CD14-positive monocyte (primary cell): Measurements from ENCODE around the gene ATPAF2. TPM values are rescaled to one million over a fixed set of nuclear protein-coding genes. Genes with fewer than 3 reads are reported as not detected.

Experiments
- DNase-seq, 3 donors: peaks; one replicate each; pipeline ENCODE4 v3.0.0-alpha.2; 2011 to 2022
- H2AFZ ChIP-seq: 2 replicates; pipeline ENCODE4 v1.6.0; 2012; ENCODE audit warnings: mild to moderate bottlenecking, low read depth, low read length, inconsistent platforms; ENCODE audit not compliant: insufficient read depth, poor library complexity, severe bottlenecking
- H3K27ac ChIP-seq, 2 donors: 1 replicate in 1 of 2; 2 replicates in 1 of 2; pipeline ENCODE4 v1.5.1; 2012 to 2013; ENCODE audit warnings: low read length in 2 of 2, control low read depth in 1 of 2, inconsistent platforms in 1 of 2, low read depth in 1 of 2, mild to moderate bottlenecking in 1 of 2
- H3K27me3 ChIP-seq, 2 donors: one replicate each; pipeline versions ENCODE4 v1.6.0 to v1.6.1; 2011 to 2013; ENCODE audit warnings: low read length in 2 of 2; ENCODE audit not compliant: control insufficient read depth in 2 of 2, insufficient read depth in 2 of 2
- H3K36me3 ChIP-seq, 2 donors: replicated peaks in 1 of 2; 1 replicate in 1 of 2; 2 replicates in 1 of 2; pipeline versions ENCODE4 v1.5.1 to v1.6.1; 2012 to 2013; ENCODE audit warnings: low read length in 2 of 2, control low read depth in 1 of 2, inconsistent platforms in 1 of 2, mild to moderate bottlenecking in 1 of 2; ENCODE audit not compliant: insufficient read depth in 2 of 2, control insufficient read depth in 1 of 2
- H3K4me1 ChIP-seq, 2 donors: 1 replicate in 1 of 2; 2 replicates in 1 of 2; pipeline versions ENCODE4 v1.5.1 to v1.6.1; 2012 to 2013; ENCODE audit warnings: low read length in 2 of 2, control low read depth in 1 of 2, inconsistent platforms in 1 of 2, mild to moderate bottlenecking in 1 of 2, moderate library complexity in 1 of 2; ENCODE audit not compliant: insufficient read depth in 2 of 2, control insufficient read depth in 1 of 2
- H3K4me2 ChIP-seq: replicated peaks from 2 replicates; pipeline ENCODE3; 2012; ENCODE audit warnings: low read length, moderate library complexity, mild to moderate bottlenecking; ENCODE audit not compliant: poor library complexity, severe bottlenecking; ENCODE audit errors: extremely low read depth
- H3K4me3 ChIP-seq, 3 experiments: fragments of 200-600 bp in 1 of 3; sonication (generic) in 1 of 3; replicated peaks in 1 of 3; 1 replicate in 2 of 3; 2 replicates in 1 of 3; pipeline ENCODE4 v1.5.1; 2011 to 2013; ENCODE audit warnings: low read length in 3 of 3, mild to moderate bottlenecking in 3 of 3, control low read depth in 2 of 3, low read depth in 2 of 3, inconsistent platforms in 1 of 3, moderate library complexity in 1 of 3
- H3K79me2 ChIP-seq: 2 replicates; pipeline ENCODE4 v1.6.0; 2012; ENCODE audit warnings: mild to moderate bottlenecking, control low read depth, inconsistent platforms, low read length, moderate library complexity; ENCODE audit not compliant: insufficient read depth
- H3K9ac ChIP-seq: 2 replicates; pipeline ENCODE4 v1.6.0; 2017; ENCODE audit warnings: low read length, mild to moderate bottlenecking; ENCODE audit not compliant: insufficient read depth, poor library complexity, severe bottlenecking
- H3K9me3 ChIP-seq, 2 donors: replicated peaks in 1 of 2; 1 replicate in 1 of 2; 2 replicates in 1 of 2; pipeline versions ENCODE4 v1.5.1 to v1.6.1; 2012 to 2013; ENCODE audit warnings: low read length in 2 of 2, control low read depth in 1 of 2; ENCODE audit not compliant: control insufficient read depth in 1 of 2, insufficient read depth in 1 of 2
- H4K20me1 ChIP-seq: 2 replicates; pipeline ENCODE4 v1.6.0; 2012; ENCODE audit warnings: mild to moderate bottlenecking, low read length, control low read depth, moderate library complexity; ENCODE audit not compliant: insufficient read depth
- H3K27ac Mint-ChIP-seq, 7 donors: one replicate each; pipeline ENCODE4 v1.8.0; 2020; ENCODE audit warnings: mild to moderate bottlenecking in 7 of 7, mixed read lengths in 7 of 7, moderate library complexity in 6 of 7, inconsistent platforms in 2 of 7
- H3K27me3 Mint-ChIP-seq, 3 donors: one replicate each; pipeline ENCODE4 v1.8.0; 2021 to 2022; ENCODE audit warnings: low read depth in 3 of 3, mild to moderate bottlenecking in 3 of 3, mixed read lengths in 3 of 3, moderate library complexity in 3 of 3, inconsistent platforms in 1 of 3
- H3K36me3 Mint-ChIP-seq, 2 donors: one replicate each; pipeline ENCODE4 v1.8.0; 2020; ENCODE audit warnings: mixed read lengths in 2 of 2, inconsistent platforms in 1 of 2, mild to moderate bottlenecking in 1 of 2
- H3K4me1 Mint-ChIP-seq: one replicate; pipeline ENCODE4 v1.8.0; 2020; ENCODE audit warnings: mild to moderate bottlenecking, mixed read lengths
- H3K4me3 Mint-ChIP-seq, 2 donors: one replicate each; pipeline ENCODE4 v1.8.0; 2020; ENCODE audit warnings: mild to moderate bottlenecking in 2 of 2, mixed read lengths in 2 of 2, moderate library complexity in 1 of 2
- H3K9me3 Mint-ChIP-seq, 7 donors: one replicate each; pipeline ENCODE4 v1.8.0; 2020 to 2022; ENCODE audit warnings: mixed read lengths in 7 of 7, mild to moderate bottlenecking in 6 of 7, moderate library complexity in 6 of 7, inconsistent platforms in 2 of 7
- CTCF ChIP-seq: fragments of 200-600 bp; IDR thresholded peaks from one replicate; pipeline ENCODE4 v1.8.0; 2022; ENCODE audit warnings: antibody characterized with exemption, mild to moderate bottlenecking
- WGBS: methylation state at CpG from one replicate; pipeline ENCODE4 v1.1.5; 2013; ENCODE audit warnings: missing lambda C conversion rate; ENCODE audit not compliant: insufficient coverage; 5-methylcytosine and 5-hydroxymethylcytosine counted together
- intact Hi-C, 2 donors: fragments of 100-400 bp; cut with micrococcal nuclease; formaldehyde crosslinking; loops; one replicate each; pipeline versions ENCODE4 v1.15.0 to v1.15.1; 2023
- polyA plus RNA-seq, 3 donors: library from polyadenylated mRNA; depleted of rRNA in 1 of 3; unstranded in 2 of 3; stranded (reverse) in 1 of 3; fragments of 300-500 nt in 2 of 3; fragments of >200 nt in 1 of 3; fragmentation: Illumina TruSeq in 2 of 3; gene quantifications; 1 replicate in 2 of 3; 2 replicates in 1 of 3; pipeline ENCODE4 v1.2.3, GENCODE V29; 2012 to 2021

The ATPAF2 gene
- polyA plus RNA-seq, 3 donors = 41.3 to 50.8 (median 44.9) TPM

DNA sequence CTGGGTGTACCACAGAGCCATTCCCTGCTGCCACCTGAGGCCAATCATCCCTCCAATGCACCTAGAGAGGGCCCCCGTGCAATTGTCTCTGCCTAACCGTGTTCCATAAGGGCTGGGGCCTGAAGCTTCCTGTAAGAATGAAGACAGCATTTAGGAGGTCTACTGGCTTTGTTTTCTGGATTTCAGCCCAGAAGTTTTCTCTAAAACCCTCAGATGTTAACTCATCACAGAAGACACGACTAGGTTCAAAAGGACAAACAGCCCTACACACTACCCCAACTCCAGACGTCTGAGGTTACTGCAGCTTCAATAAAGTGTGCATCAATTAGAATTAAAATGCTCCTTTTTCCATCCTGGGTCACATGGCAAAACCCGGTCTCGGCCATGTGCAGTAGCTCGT is 38.0 kb upstream of the ATPAF2 start:
- Mint-ChIP-seq H3K4me1 (no peaks in the 10 kb centered on the region), H3K4me3 (no peak overlapping the region), H3K27ac (no peak overlapping the region), H3K36me3 (no peaks in the 10 kb centered on the region), H3K27me3 (peaks cover 6 to 16% (median 15%) of the 10 kb centered on the region in 3 donors), H3K9me3 (no peaks in the 10 kb centered on the region)
- Histone ChIP-seq H3K27ac (no peak overlapping the region), H3K4me2 (no peak overlapping the region), H3K9ac (no peak overlapping the region), H3K4me3 (no peak overlapping the region), H2AFZ (no peak overlapping the region), H3K36me3 (no peaks in the 10 kb centered on the region), H3K79me2 (no peaks in the 10 kb centered on the region), H3K27me3 (no peaks in the 10 kb centered on the region), H4K20me1 (no peaks in the 10 kb centered on the region), H3K9me3 (no peaks in the 10 kb centered on the region), H3K4me1 (no peaks in the 10 kb centered on the region)
- WGBS = 94% methylated on average over 6 of the region's 7 CpGs
- no peak for TF ChIP-seq CTCF
- no peak for DNase-seq
- intact Hi-C loops = no loop called here

DNA sequence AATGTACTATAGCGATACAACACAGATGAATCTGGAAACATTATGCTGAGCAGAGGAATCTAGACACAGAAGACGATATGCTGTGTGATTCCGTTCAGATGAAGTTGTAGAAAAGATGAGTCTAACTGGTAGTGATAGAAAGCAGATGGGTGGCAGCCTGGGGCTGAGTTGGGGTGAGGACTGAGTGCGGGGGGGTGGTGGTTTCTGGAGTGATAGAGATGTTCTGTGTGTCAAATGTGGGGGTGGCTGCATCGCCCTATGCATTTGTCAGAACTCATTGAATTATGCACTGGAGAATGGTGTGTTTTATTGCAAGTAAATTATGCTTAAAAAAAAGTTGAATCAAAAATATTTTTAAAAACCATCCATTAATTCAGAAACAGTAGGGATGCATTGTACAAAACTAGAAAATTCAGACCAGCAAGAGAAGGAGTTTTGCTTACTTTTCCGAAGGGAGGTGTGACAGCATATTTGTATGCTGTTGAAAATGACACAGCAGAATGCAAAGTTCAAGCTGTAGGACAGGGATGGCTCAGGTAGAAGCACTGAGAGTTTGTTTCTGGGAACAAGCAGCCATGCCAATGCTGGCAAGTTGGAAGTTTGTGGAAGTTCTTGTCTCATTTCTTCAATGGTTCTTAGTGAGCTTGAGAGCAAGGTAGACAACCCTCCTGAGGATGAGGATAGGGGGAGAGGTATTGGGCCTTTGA is 35.8 kb upstream of the ATPAF2 start:
- no peaks in the 10 kb centered on the region for H3K27me3 ChIP-seq
- DNase-seq = no peak
- H2AFZ ChIP-seq = no peak overlapping the region
- TF ChIP-seq CTCF = no peak
- no peaks in the 10 kb centered on the region for H3K9me3 ChIP-seq
- peaks cover 0 to 6% of the 10 kb centered on the region in 2 donors for H3K4me1 ChIP-seq
- H3K4me1 Mint-ChIP-seq = peaks cover 7% of the 10 kb centered on the region
- H3K4me2 ChIP-seq = no peak overlapping the region
- no peak overlapping the region for H3K4me3 Mint-ChIP-seq
- no peaks in the 10 kb centered on the region for H3K36me3 Mint-ChIP-seq
- H3K27ac ChIP-seq = no peak overlapping the region
- H4K20me1 ChIP-seq = no peaks in the 10 kb centered on the region
- no peak overlapping the region for H3K27ac Mint-ChIP-seq
- intact Hi-C loops = no loop called here
- no peaks in the 10 kb centered on the region for H3K36me3 ChIP-seq
- WGBS = 92% methylated on average over 5 of the region's 6 CpGs
- H3K9ac ChIP-seq = no peak overlapping the region
- no peaks in the 10 kb centered on the region for H3K79me2 ChIP-seq
- peaks cover 4 to 15% (median 14%) of the 10 kb centered on the region in 3 donors for H3K27me3 Mint-ChIP-seq
- H3K9me3 Mint-ChIP-seq = no peaks in the 10 kb centered on the region
- no peak overlapping the region for H3K4me3 ChIP-seq
